Thymus (tissue), 2 donors: ENCODE measurements around the gene NCBP1. TPM values are rescaled to one million over a fixed set of nuclear protein-coding genes. Genes with fewer than 3 reads are reported as not detected.

Experiments
- polyA plus RNA-seq: library from polyadenylated mRNA; stranded (reverse); fragments of 200-250 nt; gene quantifications from one replicate; pipeline ENCODE4 v1.2.3, GENCODE V29; 2013
- total RNA-seq: library from RNA; stranded (reverse); fragments of 120-200 nt; gene quantifications from one replicate; pipeline ENCODE4 v1.2.4, GENCODE V29; 2013
- donor health status: healthy.

The NCBP1 gene
- total and polyA plus RNA-seq, 2 donors: 20.3 to 32.0 TPM

Other genes with a start within 250 kb of the NCBP1 start
- gene TDRD7, start 221.7 kb upstream of the NCBP1 start, total RNA-seq: 12.3 TPM
- gene TDRD7, start 221.7 kb upstream of the NCBP1 start, polyA plus RNA-seq: 14.2 TPM
- 0.42 TPM for gene TMOD1, start 132.2 kb upstream of the NCBP1 start, total RNA-seq
- gene TMOD1, start 132.2 kb upstream of the NCBP1 start, polyA plus RNA-seq: 4.2 TPM
- gene TSTD2, start 453 bp upstream of the NCBP1 start, total RNA-seq: 16.0 TPM
- 19.6 TPM for gene TSTD2, start 453 bp upstream of the NCBP1 start, polyA plus RNA-seq
- gene XPA, start 63.5 kb downstream of the NCBP1 start, total RNA-seq: 19.5 TPM
- gene XPA, start 63.5 kb downstream of the NCBP1 start, polyA plus RNA-seq: 27.3 TPM
- gene FOXE1, start 219.4 kb downstream of the NCBP1 start, total RNA-seq: 0.24 TPM
- 4.4 TPM for gene FOXE1, start 219.4 kb downstream of the NCBP1 start, polyA plus RNA-seq